Stimulated activated CD4-positive, alpha-beta T cell treated with anti-CD3 and anti-CD28 coated beads, Interleukin-4, amount 100 ng/mL, for 4 hours (primary cell): ENCODE data around the gene LAMB1.
"Not testable (repeated sequence)": the region's sequence is repeated elsewhere in the genome, so short reads cannot be mapped to it uniquely, and the experiment has no call there.

Experiments
- DNase-seq, 2 experiments: peaks; one replicate each; pipeline ENCODE4 v3.0.0-alpha.2; 2020

The LAMB1 gene

GRCh38 chr7:107940951-107941350 is 62.0 kb downstream of the LAMB1 start:
- DNase-seq = no peak

GRCh38 chr7:107939573-107940489 is 63.1 kb downstream of the LAMB1 start:
- DNase-seq = no peak

- no peak for DNase-seq
Observed at GRCh38 chr7:107938456-107939250, 64.3 kb downstream of the LAMB1 start.

- no peak for DNase-seq
Observed at GRCh38 chr7:107937531-107937930, 65.4 kb downstream of the LAMB1 start.

GRCh38 chr7:107936312-107936711 is 66.6 kb downstream of the LAMB1 start:
- DNase-seq = no peak

- no peak for DNase-seq
Observed at GRCh38 chr7:107934991-107935770, 67.8 kb downstream of the LAMB1 start.

- no peak for DNase-seq
Observed at GRCh38 chr7:107933386-107934013, 69.5 kb downstream of the LAMB1 start.

- DNase-seq = no peak
Observed at GRCh38 chr7:107932805-107933204, 70.2 kb downstream of the LAMB1 start.

- DNase-seq = no peak
Observed at GRCh38 chr7:107931740-107932515, 71.0 kb downstream of the LAMB1 start.

GRCh38 chr7:107926481-107926880 is 76.5 kb downstream of the LAMB1 start:
- no peak for DNase-seq

GRCh38 chr7:107924841-107925504 is 78.0 kb downstream of the LAMB1 start:
- no peak for DNase-seq

GRCh38 chr7:107922886-107923285 is 80.1 kb downstream of the LAMB1 start:
- DNase-seq = no peak

- DNase-seq = not testable (repeated sequence)
Observed at GRCh38 chr7:107921826-107922225, 81.1 kb downstream of the LAMB1 start.

- DNase-seq = no peak
Observed at GRCh38 chr7:107920048-107920772, 82.8 kb downstream of the LAMB1 start.

- DNase-seq = no peak
Observed at GRCh38 chr7:107918948-107919347, 84.0 kb downstream of the LAMB1 start.

- DNase-seq = no peak
Observed at GRCh38 chr7:107917763-107918651, 85.0 kb downstream of the LAMB1 start.

- DNase-seq = no peak
Observed at GRCh38 chr7:107915541-107915940, 87.4 kb downstream of the LAMB1 start.

- DNase-seq = no peak
Observed at GRCh38 chr7:107914831-107915230, 88.1 kb downstream of the LAMB1 start.

GRCh38 chr7:107913851-107914250 is 89.1 kb downstream of the LAMB1 start:
- no peak for DNase-seq
